OCI-LY1 (cell line): ENCODE data around the gene S100A12.

Experiments used
- H2AFZ ChIP-seq: fragments of 200-600 bp; sonication (generic), shearing (Covaris generic); 2 replicates; pipeline ENCODE4 v1.6.0; 2014; ENCODE audit warnings: antibody characterized with exemption, mild to moderate bottlenecking, low read length
- H3F3A ChIP-seq: fragments of 200-600 bp; sonication (generic), shearing (Covaris generic); 2 replicates; pipeline ENCODE4 v1.6.0; 2014; ENCODE audit warnings: mild to moderate bottlenecking, antibody characterized with exemption, low read length, moderate library complexity; ENCODE audit not compliant: insufficient read depth
- H3K27ac ChIP-seq: fragments of 200-600 bp; sonication (generic); 2 replicates; pipeline ENCODE4 v1.5.1; 2014; ENCODE audit warnings: low read length, mixed run types, mild to moderate bottlenecking, low read depth; ENCODE audit not compliant: poor library complexity, severe bottlenecking
- H3K27me3 ChIP-seq: fragments of 200-600 bp; sonication (generic); 2 replicates; pipeline ENCODE4 v1.6.0; 2014; ENCODE audit warnings: antibody characterized with exemption, mild to moderate bottlenecking, low read length, moderate library complexity; ENCODE audit not compliant: insufficient read depth
- H3K36me3 ChIP-seq: fragments of 200-600 bp; sonication (generic); 2 replicates; pipeline ENCODE4 v1.6.1; 2014; ENCODE audit warnings: mild to moderate bottlenecking, antibody characterized with exemption, low read length, moderate library complexity, mixed read lengths; ENCODE audit not compliant: insufficient read depth
- H3K4me1 ChIP-seq: fragments of 200-600 bp; sonication (generic); 2 replicates; pipeline ENCODE4 v1.5.1; 2014; ENCODE audit warnings: mild to moderate bottlenecking, low read length, moderate library complexity; ENCODE audit not compliant: insufficient read depth, severe bottlenecking
- H3K4me2 ChIP-seq: fragments of 200-600 bp; sonication (generic), shearing (Covaris generic); 2 replicates; pipeline ENCODE4 v1.6.1; 2014; ENCODE audit warnings: low read length
- H3K4me3 ChIP-seq: fragments of 200-600 bp; sonication (generic); 2 replicates; pipeline ENCODE4 v1.5.1; 2014; ENCODE audit warnings: low read length, low read depth, mild to moderate bottlenecking, mixed read lengths; ENCODE audit not compliant: poor library complexity, severe bottlenecking
- H3K79me2 ChIP-seq: fragments of 200-600 bp; shearing (Covaris generic); 2 replicates; pipeline ENCODE4 v1.6.1; 2016; ENCODE audit warnings: mixed run types, low read length, mixed read lengths; ENCODE audit not compliant: insufficient read depth
- H3K9ac ChIP-seq: fragments of 200-600 bp; sonication (generic), shearing (Covaris generic); 2 replicates; pipeline ENCODE4 v1.6.1; 2014; ENCODE audit warnings: mild to moderate bottlenecking, low read length, mixed read lengths
- H3K9me2 ChIP-seq: fragments of 200-600 bp; sonication (generic), shearing (Covaris generic); 2 replicates; pipeline ENCODE4 v1.6.1; 2014; ENCODE audit warnings: low read depth, mild to moderate bottlenecking, low read length, mixed read lengths
- H3K9me3 ChIP-seq: fragments of 200-600 bp; shearing (Covaris generic); 2 replicates; pipeline ENCODE4 v1.6.1; 2014; ENCODE audit warnings: low read length, mixed read lengths
- H4K20me1 ChIP-seq: fragments of 200-600 bp; sonication (generic), shearing (Covaris generic); 2 replicates; pipeline ENCODE4 v1.6.0; 2016; ENCODE audit warnings: mild to moderate bottlenecking, low read length; ENCODE audit not compliant: insufficient read depth
- EZH2 ChIP-seq: fragments of 200-600 bp; sonication (generic), shearing (Covaris generic); IDR thresholded peaks from 2 replicates; pipeline ENCODE4 v1.8.0; 2017; ENCODE audit warnings: borderline replicate concordance, mixed run types, mild to moderate bottlenecking, antibody characterized with exemption, low read length, moderate library complexity, mixed read lengths
- TF ChIP-seq, protein P1 (sequence below): fragments of 200-600 bp; sonication (generic), shearing (Covaris generic); IDR thresholded peaks from 2 replicates; pipeline ENCODE4 v1.5.1; 2017; ENCODE audit warnings: mild to moderate bottlenecking, antibody characterized with exemption, low read length, moderate library complexity, mixed read lengths

S100A12 gene

GRCh38 chr1:153402226-153402625 is 26.8 kb upstream of the S100A12 start:
- Histone ChIP-seq H3K9ac (no peak overlapping the region), H3K27me3 (peaks cover 8% of the 10 kb centered on the region; the same call in 1 of the 2 replicates), H3K9me3 (no peaks in the 10 kb centered on the region), H3K9me2 (no peaks in the 10 kb centered on the region), H3F3A (no peaks in the 10 kb centered on the region), H3K4me2 (no peak overlapping the region), H4K20me1 (no peaks in the 10 kb centered on the region), H3K27ac (no peak overlapping the region), H3K4me3 (no peak overlapping the region), H3K4me1 (no peaks in the 10 kb centered on the region), H3K79me2 (no peaks in the 10 kb centered on the region), H2AFZ (no peak overlapping the region), H3K36me3 (no peaks in the 10 kb centered on the region)
- TF ChIP-seq, protein P1, sequence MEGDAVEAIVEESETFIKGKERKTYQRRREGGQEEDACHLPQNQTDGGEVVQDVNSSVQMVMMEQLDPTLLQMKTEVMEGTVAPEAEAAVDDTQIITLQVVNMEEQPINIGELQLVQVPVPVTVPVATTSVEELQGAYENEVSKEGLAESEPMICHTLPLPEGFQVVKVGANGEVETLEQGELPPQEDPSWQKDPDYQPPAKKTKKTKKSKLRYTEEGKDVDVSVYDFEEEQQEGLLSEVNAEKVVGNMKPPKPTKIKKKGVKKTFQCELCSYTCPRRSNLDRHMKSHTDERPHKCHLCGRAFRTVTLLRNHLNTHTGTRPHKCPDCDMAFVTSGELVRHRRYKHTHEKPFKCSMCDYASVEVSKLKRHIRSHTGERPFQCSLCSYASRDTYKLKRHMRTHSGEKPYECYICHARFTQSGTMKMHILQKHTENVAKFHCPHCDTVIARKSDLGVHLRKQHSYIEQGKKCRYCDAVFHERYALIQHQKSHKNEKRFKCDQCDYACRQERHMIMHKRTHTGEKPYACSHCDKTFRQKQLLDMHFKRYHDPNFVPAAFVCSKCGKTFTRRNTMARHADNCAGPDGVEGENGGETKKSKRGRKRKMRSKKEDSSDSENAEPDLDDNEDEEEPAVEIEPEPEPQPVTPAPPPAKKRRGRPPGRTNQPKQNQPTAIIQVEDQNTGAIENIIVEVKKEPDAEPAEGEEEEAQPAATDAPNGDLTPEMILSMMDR, result no peak
- TF ChIP-seq EZH2, result no peak

DNA sequence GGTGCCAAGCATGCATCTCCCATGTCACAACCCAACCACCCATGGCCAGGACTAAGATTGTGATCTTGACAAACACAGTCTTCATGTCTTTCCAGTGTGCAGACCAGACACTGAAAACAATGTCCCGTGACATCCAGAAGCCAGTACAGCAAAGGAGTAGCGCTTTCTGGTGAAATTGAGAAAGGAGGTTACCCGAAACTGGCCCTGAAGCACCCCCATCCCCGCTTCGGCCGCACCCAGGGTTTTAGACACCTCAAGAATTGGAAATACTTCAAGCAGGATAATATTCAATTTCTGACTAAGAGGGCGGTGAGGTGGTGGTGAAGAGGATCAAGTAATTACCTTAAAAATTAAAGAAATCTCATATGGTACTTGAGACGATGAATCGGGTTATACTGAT is 26.0 kb upstream of the S100A12 start:
- H3K4me1 ChIP-seq, result no peaks in the 10 kb centered on the region
- no peaks in the 10 kb centered on the region for H3K36me3 ChIP-seq
- H3K27ac ChIP-seq, result no peak overlapping the region
- no peaks in the 10 kb centered on the region for H4K20me1 ChIP-seq
- TF ChIP-seq, protein P1, result no peak
- TF ChIP-seq EZH2, result no peak
- H3K4me3 ChIP-seq, result no peak overlapping the region
- no peaks in the 10 kb centered on the region for H3K9me2 ChIP-seq
- no peak overlapping the region for H2AFZ ChIP-seq
- H3K79me2 ChIP-seq, result no peaks in the 10 kb centered on the region
- no peaks in the 10 kb centered on the region for H3F3A ChIP-seq
- no peaks in the 10 kb centered on the region for H3K9me3 ChIP-seq
- H3K4me2 ChIP-seq, result no peak overlapping the region
- no peak overlapping the region for H3K9ac ChIP-seq
- peaks cover 8% of the 10 kb centered on the region; the same call in 1 of the 2 replicates for H3K27me3 ChIP-seq

- no peaks in the 10 kb centered on the region for H3K9me2 ChIP-seq
- H3F3A ChIP-seq, result no peaks in the 10 kb centered on the region
- H3K4me3 ChIP-seq, result no peak overlapping the region
- H3K27me3 ChIP-seq, result peaks cover 8% of the 10 kb centered on the region; the same call in 1 of the 2 replicates
- no peak overlapping the region for H2AFZ ChIP-seq
- no peak overlapping the region for H3K27ac ChIP-seq
- no peaks in the 10 kb centered on the region for H4K20me1 ChIP-seq
- H3K9me3 ChIP-seq, result no peaks in the 10 kb centered on the region
- no peak overlapping the region for H3K9ac ChIP-seq
- H3K4me1 ChIP-seq, result no peaks in the 10 kb centered on the region
- no peak overlapping the region for H3K4me2 ChIP-seq
- no peak for TF ChIP-seq EZH2
- TF ChIP-seq, protein P1, result no peak; the same call in 1 of the 2 replicates
- no peaks in the 10 kb centered on the region for H3K79me2 ChIP-seq
- H3K36me3 ChIP-seq, result no peaks in the 10 kb centered on the region
Observed at GRCh38 chr1:153400244-153400643, 24.8 kb upstream of the S100A12 start.
